Smooth muscle cell (in vitro differentiated cells): Measurements from ENCODE around the gene NDST1. TPM values are rescaled to one million over a fixed set of nuclear protein-coding genes. Genes with fewer than 3 reads are reported as not detected.

ENCODE experiments used
- DNase-seq: peaks from one replicate; lab custom pipeline; 2025; ENCODE audit not compliant: unreplicated experiment; lab: John Stamatoyannopoulos, UW
- H2AFZ ChIP-seq: fragments of 200-600 bp; sonication (generic); 2 replicates; pipeline ENCODE4 v1.6.0; 2016; ENCODE audit warnings: antibody characterized with exemption, low read depth, mild to moderate bottlenecking
- H3F3A ChIP-seq: fragments of 200-600 bp; sonication (generic); 2 replicates; pipeline ENCODE4 v1.6.0; 2017; ENCODE audit warnings: antibody characterized with exemption, low read depth
- H3K27ac ChIP-seq: fragments of 200-600 bp; sonication (generic); 2 replicates; pipeline ENCODE4 v1.5.1; 2016; ENCODE audit warnings: low read depth, mild to moderate bottlenecking
- H3K27me3 ChIP-seq: fragments of 200-600 bp; sonication (generic); 2 replicates; pipeline ENCODE4 v1.6.1; 2016; ENCODE audit warnings: low read depth, mild to moderate bottlenecking
- H3K36me3 ChIP-seq: fragments of 200-600 bp; sonication (generic); 2 replicates; pipeline ENCODE4 v1.5.1; 2016; ENCODE audit warnings: low read depth
- H3K4me1 ChIP-seq: fragments of 200-600 bp; sonication (generic); 2 replicates; pipeline ENCODE4 v1.5.1; 2016; ENCODE audit warnings: low read depth
- H3K4me2 ChIP-seq: fragments of 200-600 bp; sonication (generic); 2 replicates; pipeline ENCODE4 v1.6.0; 2016; ENCODE audit warnings: mild to moderate bottlenecking
- H3K4me3 ChIP-seq: fragments of 200-600 bp; sonication (generic); 2 replicates; pipeline ENCODE4 v1.5.1; 2016; ENCODE audit warnings: mild to moderate bottlenecking
- H3K79me2 ChIP-seq: fragments of 200-600 bp; sonication (generic); 2 replicates; pipeline ENCODE4 v1.6.0; 2016; ENCODE audit warnings: low read depth, mild to moderate bottlenecking
- H3K9ac ChIP-seq: fragments of 200-600 bp; sonication (generic); 2 replicates; pipeline ENCODE4 v1.6.0; 2016; ENCODE audit warnings: low read depth
- H3K9me3 ChIP-seq: fragments of 200-600 bp; sonication (generic); replicated peaks from 2 replicates; pipeline ENCODE4 v1.5.1; 2016; ENCODE audit warnings: low read depth
- H4K20me1 ChIP-seq: fragments of 200-600 bp; sonication (generic); 2 replicates; pipeline ENCODE4 v1.6.0; 2016; ENCODE audit warnings: low read depth
- CTCF ChIP-seq: fragments of 200-600 bp; sonication (generic); IDR thresholded peaks from 2 replicates; pipeline ENCODE4 v1.5.1; 2017; ENCODE audit warnings: borderline replicate concordance, mild to moderate bottlenecking, antibody characterized with exemption; ENCODE audit not compliant: insufficient read depth, poor library complexity, severe bottlenecking
- WGBS: methylation state at CpG from one replicate; pipeline ENCODE4 v1.1.7; 2016; ENCODE audit warnings: low lambda C conversion rate; 5-methylcytosine and 5-hydroxymethylcytosine counted together
- polyA plus RNA-seq: library from polyadenylated mRNA; unstranded; fragments of >200 nt; fragmentation: Nextera tagmentation; extraction: Ambion mirVana; gene quantifications from 2 replicates; pipeline ENCODE4 v1.2.1, GENCODE V29; 2016
- total RNA-seq: library from RNA; depleted of rRNA; stranded (reverse); fragments of >200 nt; gene quantifications from 2 replicates; pipeline ENCODE4 v1.2.3, GENCODE V29; 2014

Gene NDST1
- total and polyA plus RNA-seq, 2 experiments from 2014 or later = 32.4 to 53.0 TPM

- H3F3A ChIP-seq = no peaks in the 10 kb centered on the region
- DNase-seq = no peak
- no peak overlapping the region for H3K9ac ChIP-seq
- H3K36me3 ChIP-seq = no peaks in the 10 kb centered on the region
- H3K27me3 ChIP-seq = no peaks in the 10 kb centered on the region
- H3K79me2 ChIP-seq = peaks cover 70% of the 10 kb centered on the region
- no peak overlapping the region for H3K27ac ChIP-seq
- H3K4me3 ChIP-seq = no peak overlapping the region
- TF ChIP-seq CTCF = no peak
- H2AFZ ChIP-seq = no peak overlapping the region
- H3K9me3 ChIP-seq = no peaks in the 10 kb centered on the region
- 57% methylated on average over 2 of the region's 2 CpGs for WGBS
- peaks cover 97% of the 10 kb centered on the region for H4K20me1 ChIP-seq
- H3K4me1 ChIP-seq = peaks cover 10% of the 10 kb centered on the region
- no peak overlapping the region for H3K4me2 ChIP-seq
Observed at GRCh38 chr5:150528924-150529546, 21.1 kb downstream of the NDST1 start.

GRCh38 chr5:150529555-150529954 is 21.6 kb downstream of the NDST1 start:
- no peak overlapping the region for H3K4me2 ChIP-seq
- no peak overlapping the region for H3K9ac ChIP-seq
- H3K79me2 ChIP-seq = peaks cover 68% of the 10 kb centered on the region
- no peak overlapping the region for H3K4me3 ChIP-seq
- H3K27me3 ChIP-seq = no peaks in the 10 kb centered on the region
- no peak for TF ChIP-seq CTCF
- no peak overlapping the region for H2AFZ ChIP-seq
- no peak for DNase-seq
- H3K36me3 ChIP-seq = no peaks in the 10 kb centered on the region
- H3K4me1 ChIP-seq = peaks cover 10% of the 10 kb centered on the region
- no peaks in the 10 kb centered on the region for H3K9me3 ChIP-seq
- peaks cover 97% of the 10 kb centered on the region for H4K20me1 ChIP-seq
- 45% methylated on average over 4 of the region's 4 CpGs for WGBS
- H3F3A ChIP-seq = no peaks in the 10 kb centered on the region
- H3K27ac ChIP-seq = no peak overlapping the region

GRCh38 chr5:150530423-150530822 is 22.5 kb downstream of the NDST1 start:
- no peaks in the 10 kb centered on the region for H3K36me3 ChIP-seq

More at GRCh38 chr5:150530423-150530822, 22.5 kb downstream of the NDST1 start:
- peaks cover 97% of the 10 kb centered on the region for H4K20me1 ChIP-seq
- H3K4me1 ChIP-seq = peaks cover 10% of the 10 kb centered on the region
- H3F3A ChIP-seq = no peaks in the 10 kb centered on the region
- no peak overlapping the region for H3K4me3 ChIP-seq
- no peaks in the 10 kb centered on the region for H3K9me3 ChIP-seq
- no peak overlapping the region for H3K9ac ChIP-seq
- TF ChIP-seq CTCF = no peak
- H2AFZ ChIP-seq = no peak overlapping the region
- whole genome bisulfite sequencing = 94% methylated on average over 2 of the region's 3 CpGs
- no peak for DNase-seq
- H3K79me2 ChIP-seq = peaks cover 60% of the 10 kb centered on the region
- no peak overlapping the region for H3K4me2 ChIP-seq
- no peaks in the 10 kb centered on the region for H3K27me3 ChIP-seq
- no peak overlapping the region for H3K27ac ChIP-seq
